ENCODE results near the gene TCF20.

Gene TCF20

GRCh38 chr22:42258126-42258525 lies 12.3 kb downstream of the TCF20 start:
- no peak for DNase-seq (ENCODE audit: low spot score)

- DNase-seq (ENCODE audit: low spot score), result no peak
These were observed 13.1 kb downstream of the TCF20 start for GRCh38 chr22:42257386-42257785.

DNA sequence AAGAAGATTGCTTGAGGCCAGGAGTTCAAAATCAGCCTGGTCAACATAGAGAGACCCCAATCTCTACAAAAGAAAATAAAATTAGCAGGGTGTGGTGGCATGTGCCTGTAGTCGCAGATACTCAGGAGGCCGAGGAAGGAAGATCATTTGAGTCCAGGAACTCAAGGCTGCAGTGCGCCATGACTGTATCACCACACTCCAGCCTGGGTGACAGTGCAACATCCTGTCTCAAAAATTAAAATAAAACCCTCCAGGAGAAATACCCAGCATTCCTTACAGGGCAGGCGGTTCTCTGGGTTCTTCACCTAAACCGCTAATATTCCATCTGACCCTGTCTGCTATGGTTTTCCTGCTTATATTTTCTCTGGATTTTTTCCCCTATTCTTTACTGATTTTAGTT lies 13.5 kb downstream of the TCF20 start:
- no peak for DNase-seq (ENCODE audit: low spot score)

DNA sequence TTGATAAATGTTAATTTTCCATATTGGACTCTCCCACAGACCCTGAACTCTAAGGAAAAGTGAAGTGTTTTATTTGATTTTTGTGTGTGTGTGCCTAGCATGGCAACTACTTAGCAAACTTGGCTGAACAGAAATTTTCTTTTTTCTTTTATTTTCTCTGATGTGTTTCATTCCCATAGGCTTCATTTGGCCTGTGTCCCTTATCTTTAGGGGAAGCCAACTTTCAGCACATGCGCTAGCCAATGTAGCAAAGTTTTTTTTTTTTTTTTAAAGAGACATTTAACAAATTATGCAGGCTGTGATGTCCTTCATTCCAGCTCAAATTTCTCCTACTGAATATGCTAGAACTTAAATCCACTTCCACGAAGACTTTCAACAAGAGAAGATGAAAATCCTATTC lies 14.2 kb downstream of the TCF20 start:
- DNase-seq (ENCODE audit: low spot score), result no peak

GRCh38 chr22:42249831-42250230 lies 20.6 kb downstream of the TCF20 start:
- DNase-seq (ENCODE audit: low spot score), result no peak

GRCh38 chr22:42248995-42249394 lies 21.5 kb downstream of the TCF20 start:
- DNase-seq (ENCODE audit: low spot score), result no peak

DNA sequence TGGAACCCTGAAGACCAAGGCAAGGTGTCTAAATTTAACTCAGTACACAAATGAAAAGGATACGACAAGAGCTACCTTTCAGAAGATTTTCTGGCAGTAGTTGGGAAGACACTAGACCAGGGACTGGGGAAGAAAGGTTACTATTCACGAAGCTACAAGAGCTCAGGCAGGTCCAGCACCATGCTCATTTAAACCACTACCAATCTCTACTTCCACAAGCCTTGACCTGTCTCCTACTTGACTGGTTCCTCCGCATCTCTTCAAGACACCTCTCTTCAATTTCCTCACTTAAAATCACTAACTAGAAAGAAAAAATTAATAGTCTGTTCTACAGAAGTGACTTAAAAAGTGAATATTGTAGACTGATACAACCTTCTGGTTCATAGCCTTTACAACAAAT lies 22.9 kb downstream of the TCF20 start:
- DNase-seq (ENCODE audit: low spot score), result no peak

DNA sequence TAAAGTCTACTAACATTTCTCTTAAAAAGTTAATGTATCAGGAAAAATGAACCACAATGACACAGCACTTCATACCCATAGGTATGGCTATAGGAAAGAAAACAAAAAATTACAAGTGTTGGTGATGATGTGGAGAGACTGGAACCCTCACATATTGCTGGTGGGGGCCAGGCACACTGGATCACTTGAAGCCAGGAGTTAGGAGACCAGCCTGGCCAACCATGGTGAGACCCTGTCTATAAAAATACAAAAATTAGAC lies 26.7 kb downstream of the TCF20 start:
- no peak for DNase-seq (ENCODE audit: low spot score)

DNA sequence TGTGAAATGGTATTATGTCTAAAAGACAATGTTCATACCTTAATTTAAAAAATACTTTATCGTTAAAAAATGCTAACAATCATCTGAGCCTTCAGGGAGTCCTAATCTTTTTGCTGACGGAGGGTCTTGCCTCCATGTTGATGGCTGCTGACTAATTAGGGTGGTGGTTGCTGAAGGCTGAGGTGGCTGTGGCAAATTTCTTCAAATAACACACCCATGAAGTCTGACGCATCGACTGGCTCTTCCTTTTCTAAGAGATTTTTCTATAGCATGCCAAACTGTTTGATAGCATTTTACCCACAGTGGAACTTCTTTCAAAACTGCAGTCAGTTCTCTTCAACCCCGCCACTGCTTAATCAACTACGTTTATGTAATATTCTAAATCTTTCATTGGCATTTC lies 33.6 kb downstream of the TCF20 start:
- no peak for DNase-seq (ENCODE audit: low spot score)

- DNase-seq (ENCODE audit: low spot score), result no peak
These were observed 34.2 kb downstream of the TCF20 start for GRCh38 chr22:42236268-42236667.

GRCh38 chr22:42233879-42234278 lies 36.6 kb downstream of the TCF20 start:
- DNase-seq (ENCODE audit: low spot score), result no peak

- DNase-seq (ENCODE audit: low spot score), result no peak
These were observed 38.5 kb downstream of the TCF20 start for GRCh38 chr22:42231929-42232328.

DNA sequence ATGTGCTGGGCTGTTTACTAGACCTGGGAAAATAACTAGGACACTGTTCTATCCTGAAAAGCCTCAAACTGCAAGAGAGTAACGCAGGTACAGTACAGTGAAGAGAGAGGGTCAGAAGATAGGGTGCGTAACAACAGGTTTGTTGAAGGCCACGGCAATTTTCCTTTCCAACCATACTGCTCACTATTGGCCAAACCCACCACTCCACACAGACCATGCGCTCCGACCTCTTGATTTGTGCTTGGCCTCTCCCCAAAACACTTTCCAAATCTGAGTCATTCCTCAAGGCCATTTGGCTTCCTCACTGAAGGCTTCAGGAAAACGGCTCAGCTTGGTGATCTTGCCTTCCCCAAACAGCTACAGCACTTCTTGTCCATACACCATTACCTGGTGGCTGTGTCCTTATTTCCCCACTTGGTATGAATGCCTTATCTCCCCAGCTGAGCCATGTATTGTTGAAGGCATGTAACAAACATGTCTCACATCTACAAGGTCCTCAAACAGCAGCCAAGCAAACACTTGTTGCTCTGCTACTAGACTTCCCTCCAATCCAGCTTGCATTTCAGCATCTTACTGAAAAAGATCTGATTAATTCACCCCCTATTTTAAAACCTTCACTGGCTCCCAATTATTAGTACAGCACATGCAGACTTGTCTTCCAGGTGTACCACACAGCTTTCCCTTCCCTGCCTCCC lies 40.9 kb downstream of the TCF20 start:
- peak; percentile 49 for DNase-seq (ENCODE audit: low spot score)

- DNase-seq (ENCODE audit: low spot score), result no peak
These were observed 42.0 kb downstream of the TCF20 start for GRCh38 chr22:42228483-42228882.

DNA sequence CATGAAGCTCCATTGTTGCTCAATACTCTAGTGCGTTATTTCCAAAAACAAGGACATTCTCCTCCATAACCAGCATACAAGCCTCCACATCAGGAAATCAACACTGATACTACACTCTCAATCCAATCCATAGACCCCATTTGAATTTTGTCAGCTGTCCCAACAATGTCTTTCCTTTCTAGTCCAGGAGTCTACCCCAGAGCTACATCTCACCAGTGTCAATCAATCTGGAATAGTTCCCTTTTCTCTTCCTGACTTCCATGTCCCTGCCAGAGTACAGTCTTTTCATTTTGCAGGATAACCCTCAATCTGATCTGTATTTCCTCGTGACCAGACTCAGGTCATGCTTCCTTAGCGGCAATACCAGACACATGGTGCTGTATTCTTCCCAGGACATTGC lies 43.0 kb downstream of the TCF20 start:
- DNase-seq (ENCODE audit: low spot score), result no peak

DNA sequence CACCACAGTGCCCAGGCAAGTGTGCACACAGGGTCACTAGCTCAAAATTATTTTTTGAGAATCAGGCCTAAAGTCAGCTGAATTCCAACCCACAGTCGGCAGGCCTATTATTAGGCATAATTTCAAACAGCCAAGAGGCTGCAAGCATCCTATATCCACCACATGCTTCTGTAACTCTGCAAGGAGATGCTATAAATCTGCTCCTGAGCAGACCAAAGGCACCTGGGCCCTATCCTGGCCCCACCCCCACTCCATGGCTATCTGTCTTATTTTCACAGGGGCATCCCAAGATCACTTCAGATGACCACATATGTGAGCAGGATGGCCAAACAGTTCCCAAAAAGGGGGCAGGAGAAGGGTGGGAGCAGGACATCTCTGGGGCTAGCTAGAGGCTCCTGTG lies 44.6 kb downstream of the TCF20 start:
- no peak for DNase-seq (ENCODE audit: low spot score)

DNA sequence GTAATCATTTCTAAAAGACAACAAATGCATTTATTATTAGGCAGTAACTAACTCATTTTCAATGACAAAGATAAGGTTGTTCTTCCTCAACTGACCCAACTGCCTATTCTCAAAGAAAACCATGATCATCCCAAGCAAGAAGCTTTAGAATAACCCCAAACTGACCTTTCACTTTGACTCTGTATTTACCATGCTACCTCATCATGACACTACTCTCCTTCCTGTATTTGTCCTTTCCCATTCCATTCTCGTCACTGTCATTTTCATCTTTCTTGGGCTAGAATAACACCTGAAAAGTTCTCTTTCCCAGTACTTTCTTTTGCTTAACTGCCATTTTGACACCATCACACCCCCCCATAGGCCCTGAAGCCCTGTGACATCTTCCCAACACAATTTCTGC lies 48.3 kb downstream of the TCF20 start:
- no peak for DNase-seq (ENCODE audit: low spot score)
